ENCODE measurements around the gene ZBTB17. TPM values are rescaled to one million over a fixed set of nuclear protein-coding genes. Genes with fewer than 3 reads are reported as not detected.

ZBTB17 gene
- total and polyA plus RNA-seq, 2 of the 4 experiments (the other 2 are of a cell fraction) = 26.3 to 58.2 TPM

DNA sequence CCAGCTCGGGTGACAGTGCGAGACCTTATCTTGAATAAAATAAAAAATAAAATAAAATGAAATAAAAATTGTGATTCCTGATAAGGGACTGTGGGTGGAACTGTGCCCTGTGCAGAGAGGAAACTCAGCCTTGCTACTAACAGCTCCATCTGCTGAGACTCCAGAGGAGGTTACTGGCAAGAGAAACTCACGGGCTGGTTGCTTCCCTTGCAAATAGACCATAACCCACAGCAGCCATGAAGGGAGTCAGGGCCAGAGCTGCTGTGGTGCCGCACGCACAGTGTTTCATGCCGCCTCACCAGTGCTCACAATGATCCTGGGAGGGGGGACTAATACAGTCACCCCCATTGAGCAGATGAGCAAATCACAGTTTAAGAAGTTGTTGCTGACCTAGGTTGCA is 13.7 kb downstream of the ZBTB17 start:
- H3K9me1 ChIP-seq (ENCODE audit: insufficient read depth, low read length) = peaks cover 26% of the 10 kb centered on the region
- no peaks in the 10 kb centered on the region for H3K9me3 ChIP-seq (ENCODE audit: control insufficient read depth, insufficient read depth, low read length)
- no peak overlapping the region; the same call in 1 of the 2 replicates for H4K91ac ChIP-seq (ENCODE audit: insufficient read depth, low read depth, low read length)
- 0 out of 2 replicates have a peak overlapping the region, but pooled peaks have one; percentile 13 for H2AK5ac ChIP-seq (ENCODE audit: low read depth, low read length)
- BruUV-seq (replicated peaks) = no TSS peak
- H3K27me3 ChIP-seq (ENCODE audit: control insufficient read depth, insufficient read depth, low read length) = no peaks in the 10 kb centered on the region
- H2AK9ac ChIP-seq (replicated peaks; ENCODE audit: low read depth, low read length, poor library complexity) = no peak overlapping the region
- dilution Hi-C loops (cut with HindIII; ENCODE audit: low sequenced_read_pairs, unreplicated experiment) (no loop called here), in situ Hi-C loops (cut with MboI; ENCODE audit: low sequenced_read_pairs) (no loop called here), intact Hi-C loops (cut with micrococcal nuclease) (no loop called here)
- H3K79me1 ChIP-seq (ENCODE audit: low read depth in 1 of 2, low read length in 2 of 2) = peaks cover 47 to 90% of the 10 kb centered on the region in 2 experiments
- H3K4me2 ChIP-seq (ENCODE audit: low read depth, low read length) = no peak overlapping the region
- no peak overlapping the region for H3K14ac ChIP-seq (replicated peaks; ENCODE audit: low read depth, low read length)
- whole genome bisulfite sequencing, 2 experiments (ENCODE audit: extremely low coverage in 2 of 2, insufficient read length in 1 of 2) = no CpG with 5 or more reads among the region's 6 CpGs
- no peak overlapping the region for H3K4ac ChIP-seq (ENCODE audit: low read depth, low read length)
- H2BK20ac ChIP-seq (ENCODE audit: low read depth, low read length) = no peak overlapping the region
- no peak overlapping the region for H3K9ac ChIP-seq (ENCODE audit: low read depth, low read length)
- H4K8ac ChIP-seq (ENCODE audit: low read depth in 2 of 2, low read length in 2 of 2) = no peak overlapping the region
- H2BK15ac ChIP-seq (ENCODE audit: low read depth, low read length) = no peak overlapping the region
- peaks cover 25% of the 10 kb centered on the region for H3K4me1 ChIP-seq (ENCODE audit: control insufficient read depth, insufficient read depth, low read length)
- H3K36me3 ChIP-seq (ENCODE audit: control insufficient read depth, insufficient read depth, low read length) = peaks cover 7% of the 10 kb centered on the region; the same call in 1 of the 2 replicates
- no peak for ATAC-seq (ENCODE audit: low read depth)
- H3K27ac ChIP-seq (ENCODE audit: insufficient read depth, low read length) = no peak overlapping the region
- POLR2A ChIA-PET (ENCODE audit: unreplicated experiment) = no interaction called here
- DNase-seq = no peak
- no peak overlapping the region for H3K4me3 ChIP-seq (ENCODE audit: insufficient read depth, low read depth, low read length)
- H3K56ac ChIP-seq (ENCODE audit: extremely low read depth, insufficient read depth, low read length) = no peak overlapping the region
- TF ChIP-seq SMC3 (IDR thresholded peaks at IDR 0.05; ENCODE audit: low read depth, low read length) = no peak
- TF ChIP-seq POLR2A (IDR thresholded peaks at IDR 0.05; ENCODE audit: low read depth, low read length) = no peak
- TF ChIP-seq RFX5 (IDR thresholded peaks at IDR 0.05; ENCODE audit: low read depth, low read length) = no peak
- TF ChIP-seq BHLHE40 (IDR thresholded peaks at IDR 0.05; ENCODE audit: low read depth, low read length) = no peak
- TF ChIP-seq RCOR1 (IDR thresholded peaks at IDR 0.05; ENCODE audit: insufficient replicate concordance, low read length) = no peak
- no peak for TF ChIP-seq CEBPB (IDR thresholded peaks at IDR 0.05; ENCODE audit: low read depth, low read length)
- TF ChIP-seq RAD21 (IDR thresholded peaks at IDR 0.05; ENCODE audit: low read length) = no peak
- CTCF ChIA-PET = no interaction called here
- no peak overlapping the region for H3K18ac ChIP-seq (ENCODE audit: low read depth, low read length)
- no peak overlapping the region for H2BK5ac ChIP-seq (ENCODE audit: low read depth, low read length, poor library complexity, severe bottlenecking)
- no peak overlapping the region for H2AFZ ChIP-seq (replicated peaks; ENCODE audit: low read length, poor library complexity)
- no peak overlapping the region for H2BK120ac ChIP-seq (ENCODE audit: low read depth, low read length)
- no peak overlapping the region for H3K23ac ChIP-seq (ENCODE audit: low read depth, low read length)
- no peak overlapping the region for H4K5ac ChIP-seq (ENCODE audit: low read depth, low read length)
- peaks cover 29% of the 10 kb centered on the region; the same call in 1 of the 2 replicates for H4K20me1 ChIP-seq (ENCODE audit: insufficient read depth, low read length)
